NCI-H2196 (cell line): ENCODE results near the gene LIFR.

Source experiments
- DNase-seq: peaks from one replicate; lab custom pipeline; 2025; ENCODE audit not compliant: unreplicated experiment; lab: John Stamatoyannopoulos, UW

The LIFR gene

DNA sequence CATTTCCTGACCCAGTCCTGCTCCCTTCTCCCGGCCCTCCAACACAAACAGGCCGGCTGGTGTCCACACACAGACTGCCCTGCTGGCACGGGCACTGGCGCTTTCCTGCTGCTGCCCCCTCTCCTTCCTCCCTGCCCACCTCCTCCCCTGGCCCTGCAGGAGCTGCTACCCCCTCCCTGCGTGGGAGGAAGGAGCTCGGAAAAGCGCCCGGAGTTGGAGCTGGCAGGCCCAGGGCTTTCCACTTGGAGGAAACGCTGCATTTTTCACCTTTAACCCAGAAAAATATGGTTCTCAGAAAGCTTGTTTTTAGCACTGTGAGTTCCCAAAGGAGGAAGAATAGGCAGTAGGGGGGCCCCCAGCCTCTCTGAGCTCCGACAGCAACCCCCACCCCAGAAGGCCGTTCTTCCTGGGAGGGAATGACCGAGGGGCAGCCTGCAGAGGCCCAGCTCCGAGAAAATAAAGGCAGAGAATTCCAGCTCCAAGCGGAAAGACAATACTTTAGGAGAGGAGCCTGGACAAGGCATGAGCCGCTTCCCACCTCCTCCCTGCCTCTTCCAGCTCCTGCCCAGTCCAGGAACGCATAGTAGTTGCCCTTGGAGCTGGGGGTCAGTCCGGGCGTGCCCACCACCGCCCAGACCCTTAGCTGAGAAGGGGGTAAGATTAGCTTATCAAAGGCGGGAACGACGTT, 88.9 kb downstream of the LIFR start:
- no peak for DNase-seq

DNA sequence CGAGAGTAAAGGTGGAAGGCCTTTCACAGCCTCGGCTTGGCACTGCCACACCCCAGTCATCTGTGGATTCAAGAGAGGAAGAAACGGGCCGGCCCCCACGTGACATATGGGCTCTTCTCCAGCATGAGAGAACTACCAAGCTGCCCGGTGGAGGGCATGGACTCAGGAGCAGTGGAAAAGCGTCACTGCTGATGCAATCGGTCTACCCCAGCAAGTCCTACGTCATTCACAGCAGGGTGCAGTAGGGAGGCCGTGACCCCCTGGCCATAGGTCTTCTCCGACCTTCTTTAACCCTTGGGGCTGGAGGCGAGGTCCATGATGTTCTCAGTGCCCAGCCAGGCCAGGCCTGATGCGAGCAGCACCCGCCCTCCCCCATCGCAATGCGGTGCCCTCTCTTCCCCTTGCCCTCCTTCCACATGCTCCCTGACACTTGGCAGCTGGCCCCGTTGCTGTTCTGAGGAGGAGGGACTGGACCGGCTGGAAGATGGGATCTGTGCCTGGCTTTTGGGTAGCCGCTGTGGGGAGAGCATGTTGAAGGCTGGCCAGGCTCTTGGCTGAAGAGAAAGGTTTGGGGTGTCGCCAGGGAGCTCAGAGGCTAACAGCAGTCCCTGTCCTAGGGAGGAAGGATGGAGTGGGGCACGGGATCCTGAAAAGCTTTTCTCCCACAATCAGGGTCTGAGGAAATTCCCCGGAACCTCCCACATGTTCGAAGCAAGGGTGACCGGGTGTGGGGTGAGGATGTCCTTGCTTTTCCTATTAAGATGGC, 89.8 kb downstream of the LIFR start:
- DNase-seq: no peak

DNA sequence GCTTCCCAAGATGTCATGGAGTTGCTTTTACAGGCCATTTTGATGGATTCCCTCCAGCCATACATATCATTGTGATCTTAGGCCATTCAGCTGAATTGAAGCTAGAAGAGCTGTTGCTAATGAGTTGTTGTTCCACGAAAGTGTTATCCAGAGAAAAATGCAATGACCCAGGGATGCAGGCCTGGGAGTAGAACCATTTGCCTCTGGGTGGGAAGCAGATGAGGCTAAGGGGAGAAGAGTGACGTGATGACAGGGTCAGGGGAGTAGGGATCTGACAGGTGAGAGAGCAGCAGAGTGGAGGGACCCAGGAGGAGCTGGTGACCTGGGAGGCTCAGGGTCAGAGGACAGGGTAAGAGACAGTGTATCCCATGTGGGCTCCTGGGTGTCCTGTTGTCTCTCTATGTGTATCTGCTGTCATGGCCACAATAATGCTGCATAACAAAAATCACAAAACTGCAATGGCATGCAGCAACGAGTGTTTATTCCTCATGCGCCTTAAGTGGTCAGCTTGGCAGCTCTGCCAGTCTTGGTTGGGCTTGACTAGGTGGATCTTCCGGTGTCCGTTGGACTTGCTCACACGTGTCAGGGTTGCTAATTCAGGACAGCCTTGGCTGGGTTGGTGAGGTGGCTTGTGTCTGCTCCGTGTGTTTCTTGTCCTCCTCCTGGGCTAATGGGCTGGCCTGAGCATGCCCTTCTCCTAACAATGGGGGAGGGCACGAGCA, 90.6 kb downstream of the LIFR start:
- no peak for DNase-seq

- DNase-seq: no peak
Observed at GRCh38 chr5:38465061-38465460, 91.4 kb downstream of the LIFR start.

- no peak for DNase-seq
Observed at GRCh38 chr5:38463634-38464521, 92.6 kb downstream of the LIFR start.

- DNase-seq: no peak
Observed at GRCh38 chr5:38462976-38463633, 93.3 kb downstream of the LIFR start.

DNA sequence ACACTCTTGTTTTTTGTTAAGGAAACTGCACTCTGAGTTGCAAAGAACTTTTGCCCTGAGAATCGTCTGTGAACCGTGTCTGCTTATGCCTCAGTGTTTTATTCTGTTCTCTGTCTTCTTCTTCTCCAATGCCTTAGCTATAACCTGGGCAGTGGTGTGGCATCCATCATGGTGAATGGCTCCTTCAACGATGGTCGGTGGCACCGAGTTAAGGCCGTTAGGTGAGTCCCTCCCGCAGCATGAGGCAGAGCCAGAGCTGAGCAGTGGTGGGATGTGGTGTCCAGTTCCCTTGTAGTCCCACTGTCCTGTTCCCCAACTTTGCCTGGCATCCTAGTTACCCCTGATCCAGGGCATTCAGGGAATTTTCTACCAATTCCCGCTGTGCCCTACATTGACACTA, 98.3 kb downstream of the LIFR start:
- no peak for DNase-seq

DNA sequence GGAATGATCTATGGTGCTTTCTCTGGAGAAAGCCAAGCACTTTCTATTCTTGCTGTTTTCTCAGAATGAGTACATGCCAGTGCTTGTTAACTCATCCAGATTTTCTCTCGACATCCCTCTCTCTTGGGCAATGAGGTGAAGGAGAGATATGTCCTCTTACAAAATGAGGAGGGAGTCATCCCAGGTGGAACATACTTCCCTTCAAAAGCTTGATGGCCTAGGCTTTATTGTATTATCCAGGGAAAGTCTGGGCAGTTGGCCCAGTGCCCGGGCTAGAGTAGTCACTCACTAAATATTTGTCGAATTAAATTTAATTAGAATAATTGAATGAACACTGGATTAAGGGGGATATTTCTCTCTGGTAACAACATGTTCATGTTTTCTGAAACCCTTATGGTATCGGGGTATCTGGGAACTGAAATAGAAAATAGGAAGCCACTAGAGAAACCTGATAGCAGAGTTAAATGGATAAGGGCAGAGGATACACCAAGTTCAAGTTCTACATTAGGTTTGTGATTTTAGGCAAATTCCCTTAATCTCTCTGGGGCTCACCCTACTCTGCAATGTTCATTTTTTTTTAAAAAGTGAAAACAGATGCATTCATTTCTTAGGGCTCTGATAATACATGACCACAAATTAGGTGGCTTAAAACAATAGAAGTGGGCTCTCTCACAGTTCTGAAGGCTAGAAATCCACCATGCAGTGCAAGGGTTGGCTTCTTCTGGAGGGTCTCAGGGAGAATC, 99.6 kb downstream of the LIFR start:
- DNase-seq: no peak

DNA sequence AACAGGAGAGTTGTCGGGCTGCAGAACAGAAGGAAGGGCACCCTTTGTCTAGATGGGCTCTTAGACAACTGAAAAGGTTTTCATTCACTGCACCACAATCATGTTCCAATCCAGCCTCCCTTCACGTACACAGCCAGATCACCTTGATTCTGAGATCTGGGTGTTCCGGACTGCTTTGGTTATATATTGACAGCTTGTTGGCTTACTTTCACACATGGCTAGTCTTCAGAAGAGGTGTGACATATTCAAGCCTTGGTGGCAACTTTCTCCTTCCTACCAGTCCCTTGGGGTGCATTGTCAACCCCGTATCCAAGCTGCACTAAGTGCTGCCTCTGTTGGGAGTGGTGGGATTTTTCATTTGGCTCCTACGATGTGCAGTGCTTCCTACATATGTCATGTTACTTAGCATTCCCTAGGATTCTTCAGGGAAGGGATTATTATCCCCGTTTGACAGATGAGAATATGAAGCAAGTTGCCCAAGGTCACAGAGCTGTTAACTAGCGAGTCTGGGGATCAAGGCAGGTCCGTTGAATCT, 100.6 kb downstream of the LIFR start:
- DNase-seq: no peak

GRCh38 chr5:38453921-38454320, 102.5 kb downstream of the LIFR start:
- DNase-seq: no peak

DNA sequence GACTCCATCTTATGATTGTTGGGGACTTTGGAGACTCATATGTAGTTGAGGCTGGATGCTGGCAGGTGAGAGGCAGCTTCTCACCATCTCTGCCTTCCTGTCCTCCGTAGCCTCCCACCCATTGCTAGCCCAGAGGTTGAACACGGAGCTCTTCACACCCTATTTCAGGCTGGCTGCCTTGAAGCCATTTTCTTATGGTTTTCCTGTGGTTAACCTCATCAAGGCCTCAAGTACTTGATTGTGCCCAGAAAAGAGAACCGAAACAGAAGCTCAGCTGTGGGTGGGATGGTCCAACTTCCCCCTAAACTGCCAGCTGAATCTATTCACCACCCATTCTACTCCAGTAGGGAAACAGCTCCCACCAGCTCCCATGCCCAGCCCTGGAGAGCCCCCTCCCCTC, 102.9 kb downstream of the LIFR start:
- no peak for DNase-seq

GRCh38 chr5:38452201-38452600, 104.2 kb downstream of the LIFR start:
- DNase-seq: no peak

- no peak for DNase-seq
Observed at GRCh38 chr5:38451074-38451725, 105.2 kb downstream of the LIFR start.

- DNase-seq: no peak
Observed at GRCh38 chr5:38450627-38451026, 105.8 kb downstream of the LIFR start.

DNA sequence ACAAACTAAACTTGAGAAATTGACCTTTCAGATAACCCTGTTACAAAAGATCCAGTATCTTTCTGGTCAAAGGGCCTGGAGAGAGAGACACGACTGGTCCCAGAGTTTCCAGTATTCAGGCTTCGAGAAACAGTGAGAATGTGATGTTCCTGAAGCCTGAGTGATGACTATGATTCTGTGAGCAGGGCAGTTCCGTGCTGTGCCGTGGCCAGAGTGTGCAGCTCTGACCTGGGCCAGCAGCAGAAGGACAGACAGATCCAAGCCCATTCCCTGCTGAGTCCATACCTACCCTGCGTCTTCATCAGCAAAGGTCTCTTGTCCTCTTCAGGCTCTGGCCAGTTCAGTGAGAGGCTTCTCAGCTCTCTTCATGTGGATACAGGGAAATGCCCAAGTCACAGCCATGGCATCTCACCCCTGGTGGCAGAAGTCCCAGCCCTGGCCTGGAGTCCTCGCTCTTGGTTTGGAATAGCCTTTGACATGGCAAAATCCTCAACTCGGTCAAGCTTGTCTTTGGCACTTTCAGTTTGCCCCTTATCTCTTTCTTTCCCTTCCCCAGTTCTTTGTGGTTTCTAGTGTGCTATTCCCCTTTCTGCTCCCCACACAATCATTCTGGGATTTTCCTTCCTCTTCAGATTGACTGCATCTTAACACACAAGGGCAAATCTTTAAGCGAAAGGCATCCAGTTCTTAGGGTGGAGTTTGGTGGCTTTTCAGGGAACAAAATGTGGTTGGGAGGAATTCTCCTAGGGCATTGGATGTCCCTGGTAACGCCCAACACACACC, 107.7 kb downstream of the LIFR start:
- no peak for DNase-seq

GRCh38 chr5:38447786-38448185, 108.7 kb downstream of the LIFR start:
- DNase-seq: no peak

GRCh38 chr5:38447056-38447455, 109.4 kb downstream of the LIFR start:
- no peak for DNase-seq

DNA sequence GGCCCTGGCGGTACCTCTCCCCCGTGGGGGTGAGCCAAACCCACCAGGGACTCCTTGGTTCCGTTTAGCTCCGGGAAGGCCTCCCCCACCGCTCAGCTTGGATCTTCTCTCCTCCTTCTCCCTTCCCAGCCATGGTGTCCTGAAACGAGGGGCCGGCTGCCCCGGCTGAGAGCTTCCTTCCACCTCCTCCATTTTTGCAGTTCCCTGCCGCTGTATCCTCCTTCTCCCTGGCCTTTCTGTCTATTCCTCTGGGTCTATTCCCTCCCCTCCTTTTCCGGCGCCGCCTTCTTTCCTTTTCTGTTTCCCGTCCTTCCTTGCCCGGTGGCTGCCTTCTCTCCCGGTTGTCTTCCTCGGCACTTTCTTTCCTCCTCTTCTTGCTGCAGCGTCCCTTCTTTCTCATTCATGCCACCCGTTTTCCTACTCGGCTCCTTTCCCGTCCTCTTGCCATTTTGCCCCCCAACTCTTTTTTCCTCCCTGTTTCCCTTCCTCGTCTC, 110.4 kb downstream of the LIFR start:
- DNase-seq: no peak
